ENCODE results near the gene PPP1R27.

GRCh38 chr17:81884520-81884919, 49.7 kb upstream of the PPP1R27 start:
- TF ChIP-seq JUN (IDR thresholded peaks at IDR 0.05; ENCODE audit: borderline replicate concordance, insufficient read depth, insufficient read length, low read depth): no peak
- no peak for TF ChIP-seq MAX (IDR thresholded peaks at IDR 0.05; ENCODE audit: insufficient read depth, insufficient read length)
- TF ChIP-seq POLR2AphosphoS5 (IDR thresholded peaks at IDR 0.05; ENCODE audit: insufficient read depth, low read depth, low read length): no peak
- no peak for TF ChIP-seq FOS (IDR thresholded peaks at IDR 0.05; ENCODE audit: borderline replicate concordance, insufficient read depth, low read length)
- no peak for TF ChIP-seq EZH2 (IDR thresholded peaks at IDR 0.05; ENCODE audit: borderline replicate concordance, low read depth, low read length, severe bottlenecking)
- TF ChIP-seq, protein P1, sequence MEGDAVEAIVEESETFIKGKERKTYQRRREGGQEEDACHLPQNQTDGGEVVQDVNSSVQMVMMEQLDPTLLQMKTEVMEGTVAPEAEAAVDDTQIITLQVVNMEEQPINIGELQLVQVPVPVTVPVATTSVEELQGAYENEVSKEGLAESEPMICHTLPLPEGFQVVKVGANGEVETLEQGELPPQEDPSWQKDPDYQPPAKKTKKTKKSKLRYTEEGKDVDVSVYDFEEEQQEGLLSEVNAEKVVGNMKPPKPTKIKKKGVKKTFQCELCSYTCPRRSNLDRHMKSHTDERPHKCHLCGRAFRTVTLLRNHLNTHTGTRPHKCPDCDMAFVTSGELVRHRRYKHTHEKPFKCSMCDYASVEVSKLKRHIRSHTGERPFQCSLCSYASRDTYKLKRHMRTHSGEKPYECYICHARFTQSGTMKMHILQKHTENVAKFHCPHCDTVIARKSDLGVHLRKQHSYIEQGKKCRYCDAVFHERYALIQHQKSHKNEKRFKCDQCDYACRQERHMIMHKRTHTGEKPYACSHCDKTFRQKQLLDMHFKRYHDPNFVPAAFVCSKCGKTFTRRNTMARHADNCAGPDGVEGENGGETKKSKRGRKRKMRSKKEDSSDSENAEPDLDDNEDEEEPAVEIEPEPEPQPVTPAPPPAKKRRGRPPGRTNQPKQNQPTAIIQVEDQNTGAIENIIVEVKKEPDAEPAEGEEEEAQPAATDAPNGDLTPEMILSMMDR (IDR thresholded peaks at IDR 0.05; ENCODE audit: extremely low read depth in 1 of 2, insufficient read depth in 1 of 2, low read depth in 1 of 2, low read length in 2 of 2): no peak
- TF ChIP-seq POLR2A (IDR thresholded peaks at IDR 0.05; ENCODE audit: low read depth, low read length): no peak
- no peak for TF ChIP-seq GATA2 (IDR thresholded peaks at IDR 0.05; ENCODE audit: insufficient read depth, insufficient read length, low read depth, low read length)

All from endothelial cell of umbilical vein (primary cell).